ENCODE measurements around the gene EML6. TPM values are rescaled to one million over a fixed set of nuclear protein-coding genes. Genes with fewer than 3 reads are reported as not detected.

EML6 gene
- total and polyA plus RNA-seq, 7 donors = 0.38 to 9.3 (median 2.5) TPM

GRCh38 chr2:54714996-54715395 is 8.5 kb upstream of the EML6 start:
- Histone ChIP-seq H3K9me3 (no peaks in the 10 kb centered on the region), H3K27me3 (ENCODE audit: insufficient read depth in 3 of 3, low read length in 2 of 3) (no peaks in the 10 kb centered on the region), H3K4me3 (no peak overlapping the region), H3K36me3 (ENCODE audit: insufficient read depth in 1 of 2, low read depth in 1 of 2) (no peaks in the 10 kb centered on the region), H3K27ac (no peak overlapping the region), H3K4me1 (no peaks in the 10 kb centered on the region)
- no peak for DNase-seq
- 53 to 73% (median 58%) methylated on average over 4 of the region's 4 CpGs for WGBS, 3 donors
- intact Hi-C loops (cut with DNase I) = no loop called here
- TF ChIP-seq CTCF (IDR thresholded peaks at IDR 0.05) = no peak
- no peak for ATAC-seq

- no peak for TF ChIP-seq CTCF (IDR thresholded peaks at IDR 0.05)
- ATAC-seq (peak in 2 of 4 donors; percentile 54 to 55), DNase-seq (no peak)
- no peak overlapping the region for H3K27ac ChIP-seq
- no peak overlapping the region for H3K4me3 ChIP-seq
- H3K9me3 ChIP-seq = no peaks in the 10 kb centered on the region
- no peaks in the 10 kb centered on the region for H3K36me3 ChIP-seq (ENCODE audit: insufficient read depth in 1 of 2, low read depth in 1 of 2)
- H3K4me1 ChIP-seq = no peaks in the 10 kb centered on the region
- intact Hi-C loops (cut with DNase I) = no loop called here
- no peaks in the 10 kb centered on the region for H3K27me3 ChIP-seq (ENCODE audit: insufficient read depth in 3 of 3, low read length in 2 of 3)
Measured at GRCh38 chr2:54716375-54716774, 7.1 kb upstream of the EML6 start.

- 56 to 69% (median 68%) methylated on average over 2 of the region's 2 CpGs for WGBS, 3 donors
Measured at GRCh38 chr2:54720563-54720962, 2.9 kb upstream of the EML6 start.

GRCh38 chr2:54722641-54723040 is 821 bp upstream of the EML6 start:
- no peaks in the 10 kb centered on the region for H3K36me3 ChIP-seq (ENCODE audit: insufficient read depth in 1 of 2, low read depth in 1 of 2)
- H3K4me3 ChIP-seq = peak overlapping the region; percentile 88
- no peaks in the 10 kb centered on the region for H3K27me3 ChIP-seq (ENCODE audit: insufficient read depth in 3 of 3, low read length in 2 of 3)
- ATAC-seq (peak in 3 of 4 donors; percentile 45 to 64 (median 45)), DNase-seq (no peak)
- TF ChIP-seq CTCF (IDR thresholded peaks at IDR 0.05) = no peak
- WGBS, 3 donors = 13 to 16% (median 14%) methylated on average over 10 of the region's 10 CpGs
- H3K27ac ChIP-seq = peak overlapping the region; percentile 64
- H3K4me1 ChIP-seq = no peaks in the 10 kb centered on the region
- no peaks in the 10 kb centered on the region for H3K9me3 ChIP-seq
- intact Hi-C loops (cut with DNase I) = loop anchor here in 1 of 2 donors (10.0 kb wide), 1 partner anchor 452 kb away; no protein-coding TSS in a partner anchor

More at GRCh38 chr2:54720563-54720962, 2.9 kb upstream of the EML6 start:
- H3K4me3 ChIP-seq = no peak overlapping the region
- H3K27ac ChIP-seq = no peak overlapping the region
- ATAC-seq (no peak), DNase-seq (no peak)
- intact Hi-C loops (cut with DNase I) = loop anchor here in 1 of 2 donors (10.0 kb wide), 1 partner anchor 454 kb away; no protein-coding TSS in a partner anchor
- H3K27me3 ChIP-seq (ENCODE audit: insufficient read depth in 3 of 3, low read length in 2 of 3) = no peaks in the 10 kb centered on the region
- TF ChIP-seq CTCF (IDR thresholded peaks at IDR 0.05) = no peak
- H3K9me3 ChIP-seq = no peaks in the 10 kb centered on the region
- H3K36me3 ChIP-seq (ENCODE audit: insufficient read depth in 1 of 2, low read depth in 1 of 2) = no peaks in the 10 kb centered on the region
- no peaks in the 10 kb centered on the region for H3K4me1 ChIP-seq

- H3K4me3 ChIP-seq = peak overlapping the region; percentile 88
- ATAC-seq (no peak), DNase-seq (no peak)
- TF ChIP-seq CTCF (IDR thresholded peaks at IDR 0.05) = no peak
- no peaks in the 10 kb centered on the region for H3K9me3 ChIP-seq
- H3K27me3 ChIP-seq (ENCODE audit: insufficient read depth in 3 of 3, low read length in 2 of 3) = no peaks in the 10 kb centered on the region
- H3K27ac ChIP-seq = peak overlapping the region; percentile 64
- H3K4me1 ChIP-seq = no peaks in the 10 kb centered on the region
- no peaks in the 10 kb centered on the region for H3K36me3 ChIP-seq (ENCODE audit: insufficient read depth in 1 of 2, low read depth in 1 of 2)
- intact Hi-C loops (cut with DNase I) = loop anchor here in 1 of 2 donors (2.0 to 10.0 kb wide), 2 partner anchors 115 to 451 kb away; no protein-coding TSS in a partner anchor
- 0 to 1% (median 0%) methylated on average over 23 of the region's 23 CpGs for WGBS, 3 donors
Measured at GRCh38 chr2:54723996-54724559, 616 bp downstream of the EML6 start.

Data from psoas muscle (tissue), 8 donors.